Measurements from ENCODE around the gene EPPIN. TPM values are rescaled to one million over a fixed set of nuclear protein-coding genes. Genes with fewer than 3 reads are reported as not detected.

The EPPIN gene
- total RNA-seq, 2 donors from 2014 or later = 137 TPM; not detected in 1

- TF ChIP-seq POLR2A (IDR thresholded peaks at IDR 0.05) = no peak
- TF ChIP-seq CTCF (IDR thresholded peaks at IDR 0.05) = no peak
- no peak for TF ChIP-seq POLR2AphosphoS5 (IDR thresholded peaks at IDR 0.05)
- Histone ChIP-seq H3K27me3 (replicated peaks; ENCODE audit: insufficient read depth) (no peaks in the 10 kb centered on the region), H3K36me3 (no peaks in the 10 kb centered on the region), H3K27ac (no peak overlapping the region), H3K9me3 (no peaks in the 10 kb centered on the region), H3K4me1 (replicated peaks) (no peaks in the 10 kb centered on the region), H3K4me3 (no peak overlapping the region)
- intact Hi-C loops (cut with DNase I) = no loop called here
- WGBS = 70% methylated on average over 6 of the region's 6 CpGs
- no peak for DNase-seq (ENCODE audit: low spot score)
Observed at GRCh38 chr20:45500022-45500421, 47.2 kb downstream of the EPPIN start.

- WGBS = 66% methylated on average over 3 of the region's 3 CpGs
- TF ChIP-seq POLR2AphosphoS5 (IDR thresholded peaks at IDR 0.05) (no peak), CTCF (IDR thresholded peaks at IDR 0.05) (no peak), POLR2A (IDR thresholded peaks at IDR 0.05) (no peak)
- no peak overlapping the region for H3K4me3 ChIP-seq
- intact Hi-C loops (cut with DNase I) = no loop called here
- no peaks in the 10 kb centered on the region for H3K36me3 ChIP-seq
- H3K27ac ChIP-seq = no peak overlapping the region
- no peaks in the 10 kb centered on the region for H3K4me1 ChIP-seq (replicated peaks)
- no peaks in the 10 kb centered on the region for H3K9me3 ChIP-seq
- no peaks in the 10 kb centered on the region for H3K27me3 ChIP-seq (replicated peaks; ENCODE audit: insufficient read depth)
- no peak for DNase-seq (ENCODE audit: low spot score)
Observed at GRCh38 chr20:45497971-45498494, 49.2 kb downstream of the EPPIN start.

- Histone ChIP-seq H3K9me3 (no peaks in the 10 kb centered on the region), H3K4me3 (no peak overlapping the region), H3K4me1 (replicated peaks) (no peaks in the 10 kb centered on the region), H3K27ac (no peak overlapping the region), H3K27me3 (replicated peaks; ENCODE audit: insufficient read depth) (no peaks in the 10 kb centered on the region), H3K36me3 (no peaks in the 10 kb centered on the region)
- 41% methylated on average over 3 of the region's 3 CpGs for WGBS
- TF ChIP-seq POLR2AphosphoS5 (IDR thresholded peaks at IDR 0.05) (no peak), CTCF (IDR thresholded peaks at IDR 0.05) (no peak), POLR2A (IDR thresholded peaks at IDR 0.05) (no peak)
- intact Hi-C loops (cut with DNase I) = no loop called here
- DNase-seq (ENCODE audit: low spot score) = no peak
Observed at GRCh38 chr20:45496166-45496565, 51.0 kb downstream of the EPPIN start.

- Histone ChIP-seq H3K27me3 (replicated peaks; ENCODE audit: insufficient read depth) (no peaks in the 10 kb centered on the region), H3K9me3 (no peaks in the 10 kb centered on the region), H3K4me3 (no peak overlapping the region), H3K4me1 (replicated peaks) (no peaks in the 10 kb centered on the region), H3K27ac (no peak overlapping the region), H3K36me3 (no peaks in the 10 kb centered on the region)
- TF ChIP-seq CTCF (IDR thresholded peaks at IDR 0.05) (no peak), POLR2A (IDR thresholded peaks at IDR 0.05) (no peak), POLR2AphosphoS5 (IDR thresholded peaks at IDR 0.05) (no peak)
- 86% methylated on average over 1 of the region's 1 CpG for WGBS
- DNase-seq (ENCODE audit: low spot score) = no peak
- intact Hi-C loops (cut with DNase I) = no loop called here
Observed at GRCh38 chr20:45495501-45495941, 51.7 kb downstream of the EPPIN start.

Small RNAs within 50 kb of the gene (small RNA-seq; reads per million reads assigned to genes)
- 0 reads per million in 2 donors for gene AL031663.1
- 0 reads per million in 2 donors for gene HSPD1P21
- 0 reads per million in 2 donors for gene RNA5SP485

Other genes starting within 250 kb of the EPPIN start
- gene RBPJL, start 240.6 kb downstream of the EPPIN start, total RNA-seq = not detected
- gene MATN4, start 239.1 kb downstream of the EPPIN start, total RNA-seq = under 1 TPM in 1 of 2 donors, not detected in 1; 0.34 TPM
- 100 to 1,000 TPM; 123 to 266 TPM for gene SDC4, start 199.0 kb downstream of the EPPIN start, total RNA-seq
- 10 to 100 TPM; 29.3 to 57.4 TPM for gene SYS1, start 184.2 kb downstream of the EPPIN start, total RNA-seq
- under 1 TPM in 1 of 2 donors, not detected in 1; 0.51 TPM for gene TP53TG5, start 169.1 kb downstream of the EPPIN start, total RNA-seq
- gene DBNDD2, start 139.1 kb downstream of the EPPIN start, total RNA-seq = 10 to 100 TPM; 33.7 to 34.4 TPM
- gene PIGT, start 131.3 kb downstream of the EPPIN start, total RNA-seq = 100 to 1,000 TPM in 1 of 2 donors, 10 to 100 TPM in 1; 91.8 to 136 TPM
- gene WFDC2, start 77.6 kb downstream of the EPPIN start, total RNA-seq = 100 to 1,000 TPM in 1 of 2 donors, 10 to 100 TPM in 1; 100.0 to 122 TPM
- not detected for gene SPINT3, start 31.8 kb downstream of the EPPIN start, total RNA-seq
- 10 to 100 TPM in 1 of 2 donors, not detected in 1; 34.8 TPM for gene WFDC6, start 7.9 kb downstream of the EPPIN start, total RNA-seq
- not detected for gene WFDC8, start 31.9 kb upstream of the EPPIN start, total RNA-seq
- gene WFDC10A, start 82.3 kb upstream of the EPPIN start, total RNA-seq = not detected
- gene WFDC9, start 83.9 kb upstream of the EPPIN start, total RNA-seq = not detected
- not detected for gene WFDC11, start 122.8 kb upstream of the EPPIN start, total RNA-seq
- gene WFDC13, start 154.6 kb upstream of the EPPIN start, total RNA-seq = not detected
- not detected for gene WFDC10B, start 157.6 kb upstream of the EPPIN start, total RNA-seq
- not detected for gene SPINT4, start 174.9 kb upstream of the EPPIN start, total RNA-seq
- 1 to 10 TPM in 1 of 2 donors, not detected in 1; 5.2 TPM for gene WFDC3, start 244.5 kb upstream of the EPPIN start, total RNA-seq
- gene DNTTIP1, start 244.6 kb upstream of the EPPIN start, total RNA-seq = 10 to 100 TPM; 21.8 to 35.5 TPM

All from prostate gland (tissue), 2 donors.